GM12872 (cell line): ENCODE measurements around the gene ATP13A2.

Source experiments
- TF ChIP-seq, protein P1 (sequence below): IDR thresholded peaks from 3 replicates; pipeline ENCODE4 v1.5.1; 2011; ENCODE audit warnings: low read depth, mild to moderate bottlenecking, low read length, moderate library complexity; ENCODE audit not compliant: insufficient read depth

Gene ATP13A2

DNA sequence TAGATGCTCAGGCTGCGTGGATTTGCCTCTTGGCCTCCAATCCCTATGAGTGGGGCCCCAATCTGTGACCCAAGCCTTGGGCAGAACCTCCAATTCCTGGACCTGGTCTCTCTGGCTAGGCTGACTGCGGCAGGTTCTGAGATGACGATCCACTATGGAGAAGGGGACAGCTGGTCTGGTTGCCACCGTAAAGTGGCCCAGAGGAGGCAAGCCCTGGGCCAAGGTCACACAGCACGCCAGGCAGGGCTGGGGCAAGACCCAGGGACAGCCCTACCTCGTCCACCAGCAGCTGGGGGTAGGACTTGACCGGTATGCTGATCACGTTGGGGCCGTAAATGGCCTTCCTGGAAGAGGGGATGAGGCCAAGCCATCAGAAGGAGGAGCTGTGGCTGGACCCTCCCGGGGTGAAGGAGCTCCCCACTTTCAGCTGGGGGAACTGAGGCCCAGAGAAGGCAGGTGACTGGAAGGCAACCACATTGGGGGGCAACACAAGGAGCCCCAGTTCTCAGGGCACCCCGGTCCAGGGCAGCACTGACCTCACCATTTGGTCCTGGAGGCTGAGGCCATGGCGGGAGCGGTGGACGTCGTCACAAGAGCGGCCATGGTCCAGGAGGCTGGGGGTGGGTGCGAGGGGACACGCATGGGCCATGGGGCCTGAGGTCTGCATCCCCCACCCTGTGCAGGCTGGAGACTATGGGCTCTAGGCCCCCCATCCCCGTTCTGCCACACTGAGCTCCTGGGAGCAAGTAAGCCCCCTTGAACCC, 9.8 kb downstream of the ATP13A2 start:
- TF ChIP-seq, protein P1, sequence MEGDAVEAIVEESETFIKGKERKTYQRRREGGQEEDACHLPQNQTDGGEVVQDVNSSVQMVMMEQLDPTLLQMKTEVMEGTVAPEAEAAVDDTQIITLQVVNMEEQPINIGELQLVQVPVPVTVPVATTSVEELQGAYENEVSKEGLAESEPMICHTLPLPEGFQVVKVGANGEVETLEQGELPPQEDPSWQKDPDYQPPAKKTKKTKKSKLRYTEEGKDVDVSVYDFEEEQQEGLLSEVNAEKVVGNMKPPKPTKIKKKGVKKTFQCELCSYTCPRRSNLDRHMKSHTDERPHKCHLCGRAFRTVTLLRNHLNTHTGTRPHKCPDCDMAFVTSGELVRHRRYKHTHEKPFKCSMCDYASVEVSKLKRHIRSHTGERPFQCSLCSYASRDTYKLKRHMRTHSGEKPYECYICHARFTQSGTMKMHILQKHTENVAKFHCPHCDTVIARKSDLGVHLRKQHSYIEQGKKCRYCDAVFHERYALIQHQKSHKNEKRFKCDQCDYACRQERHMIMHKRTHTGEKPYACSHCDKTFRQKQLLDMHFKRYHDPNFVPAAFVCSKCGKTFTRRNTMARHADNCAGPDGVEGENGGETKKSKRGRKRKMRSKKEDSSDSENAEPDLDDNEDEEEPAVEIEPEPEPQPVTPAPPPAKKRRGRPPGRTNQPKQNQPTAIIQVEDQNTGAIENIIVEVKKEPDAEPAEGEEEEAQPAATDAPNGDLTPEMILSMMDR: no peak

DNA sequence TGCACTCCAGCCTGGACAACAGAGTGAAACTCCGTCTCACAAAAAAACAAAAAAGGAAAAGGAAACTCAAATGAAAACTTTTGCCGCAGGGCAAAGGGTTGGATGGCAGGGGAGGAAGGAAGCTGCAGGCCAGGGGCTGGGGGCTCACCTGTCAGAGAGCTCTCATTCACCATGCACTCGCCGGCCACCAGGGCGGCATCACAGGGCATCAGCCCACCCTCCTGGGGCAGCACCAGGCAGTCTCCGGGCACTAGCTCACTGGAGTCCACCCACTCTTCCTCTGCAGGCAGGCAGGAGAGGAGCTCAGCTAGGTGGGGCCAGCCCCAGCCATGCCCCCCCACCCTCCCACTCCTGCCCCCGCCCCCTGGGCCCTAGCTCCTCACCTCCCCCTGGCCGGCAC, 11.9 kb downstream of the ATP13A2 start:
- TF ChIP-seq, protein P1: 0 out of 3 replicates have a peak, but pooled peaks have one; percentile 33

DNA sequence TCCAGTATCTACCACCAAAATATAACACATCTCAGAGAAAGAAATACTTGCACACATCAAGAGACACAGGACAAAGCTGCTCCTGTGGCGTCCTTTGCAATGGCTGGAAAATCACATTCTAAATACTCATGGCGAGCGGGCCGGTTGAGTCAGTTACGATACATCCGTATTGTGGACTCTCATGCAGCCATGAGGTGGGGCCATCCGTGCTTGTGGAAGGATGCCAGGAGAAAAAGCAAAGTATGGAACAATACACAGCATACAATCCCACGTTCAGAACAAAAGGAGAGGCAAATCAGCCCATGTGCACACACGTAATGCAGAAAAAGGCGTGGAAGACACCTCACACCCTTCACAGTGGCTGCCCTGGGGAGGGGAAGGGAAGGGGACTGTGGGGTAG, 13.1 kb downstream of the ATP13A2 start:
- TF ChIP-seq, protein P1: no peak

DNA sequence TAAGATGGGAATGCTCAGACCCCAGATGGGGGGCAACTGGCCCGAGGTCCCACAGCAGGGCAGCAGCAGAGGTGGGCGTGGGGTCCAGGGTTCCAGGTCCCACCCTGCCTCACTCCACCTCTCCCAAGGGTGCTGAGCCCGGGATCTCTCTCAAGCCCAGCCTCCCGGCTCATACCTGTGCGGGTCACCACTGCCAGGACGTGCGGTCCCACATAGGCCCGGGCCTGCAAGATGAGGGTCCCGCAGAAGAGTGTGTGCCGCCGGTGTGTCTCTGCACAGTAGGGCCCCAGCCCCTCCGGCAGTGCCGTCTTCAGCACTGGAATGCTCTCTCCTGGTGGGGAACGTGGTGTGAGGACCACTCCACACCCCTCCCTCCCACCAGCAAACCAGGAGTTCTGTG, 14.9 kb downstream of the ATP13A2 start:
- TF ChIP-seq, protein P1: no peak

DNA sequence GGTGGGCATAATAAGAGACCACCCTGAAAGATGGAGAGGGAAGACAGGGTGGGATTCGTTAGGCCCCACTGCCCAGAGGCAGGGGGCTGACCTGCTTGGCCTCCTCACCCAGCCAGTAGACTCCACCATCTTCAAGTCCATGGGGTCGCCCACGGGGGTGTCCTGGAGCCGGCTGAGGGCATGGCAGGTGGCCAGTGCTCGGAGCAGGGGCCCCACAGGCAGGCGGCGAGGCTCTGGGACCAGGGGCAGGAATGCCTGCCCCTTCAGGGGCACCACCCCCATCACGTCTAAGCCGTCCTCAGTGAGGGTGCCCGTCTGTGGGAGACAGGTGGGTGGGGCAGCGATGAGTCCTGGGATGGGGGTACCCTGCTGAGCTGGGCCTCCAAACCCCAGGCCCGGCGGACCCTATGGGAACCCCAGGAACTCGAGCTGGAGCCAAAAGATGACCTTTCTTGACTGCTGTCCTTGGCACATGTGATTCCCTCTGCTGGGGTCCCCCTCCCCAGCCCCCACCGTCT, 18.1 kb downstream of the ATP13A2 start:
- TF ChIP-seq, protein P1: no peak

DNA sequence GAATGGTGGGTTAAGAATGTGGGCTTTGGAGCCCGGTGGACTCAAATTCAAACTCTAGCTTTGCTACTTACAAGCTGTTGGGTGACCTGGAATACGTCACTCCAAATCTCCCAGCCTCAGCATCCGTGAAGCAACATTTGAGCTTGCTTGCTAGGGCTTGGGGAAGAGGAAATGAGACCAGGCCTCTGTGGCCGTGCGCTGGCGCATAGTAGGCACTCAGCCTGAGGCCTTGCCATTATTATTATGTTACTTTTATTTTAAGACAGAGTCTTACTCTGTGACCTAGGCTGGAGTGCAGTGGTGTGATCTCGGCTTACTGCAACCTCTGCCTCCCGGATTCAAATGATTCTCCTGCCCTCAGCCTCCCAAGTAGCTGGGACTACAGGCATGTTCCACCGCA, 19.1 kb downstream of the ATP13A2 start:
- TF ChIP-seq, protein P1: no peak

DNA sequence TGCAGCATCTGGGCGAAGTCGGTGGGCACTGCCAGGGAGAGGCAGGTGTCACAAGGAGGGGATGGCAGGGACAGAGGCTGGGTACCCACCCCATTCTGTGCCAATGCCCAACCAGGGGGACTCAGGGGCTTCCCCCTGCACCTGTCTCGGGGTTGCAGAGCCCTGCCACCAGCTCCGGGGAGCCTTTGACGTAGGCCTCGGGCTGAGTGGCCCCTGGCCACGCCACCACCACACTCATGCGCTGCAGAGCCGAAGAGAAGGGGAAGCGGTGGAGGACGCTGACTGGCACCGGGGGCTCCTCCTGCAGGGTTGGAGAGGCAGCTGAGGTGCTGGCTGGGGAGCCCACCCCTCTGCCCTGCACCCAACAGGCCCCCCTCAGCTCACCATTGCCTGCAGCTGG, 19.6 kb downstream of the ATP13A2 start:
- TF ChIP-seq, protein P1: no peak
